ENCODE measurements around the gene GPRC5A.

The GPRC5A gene

DNA sequence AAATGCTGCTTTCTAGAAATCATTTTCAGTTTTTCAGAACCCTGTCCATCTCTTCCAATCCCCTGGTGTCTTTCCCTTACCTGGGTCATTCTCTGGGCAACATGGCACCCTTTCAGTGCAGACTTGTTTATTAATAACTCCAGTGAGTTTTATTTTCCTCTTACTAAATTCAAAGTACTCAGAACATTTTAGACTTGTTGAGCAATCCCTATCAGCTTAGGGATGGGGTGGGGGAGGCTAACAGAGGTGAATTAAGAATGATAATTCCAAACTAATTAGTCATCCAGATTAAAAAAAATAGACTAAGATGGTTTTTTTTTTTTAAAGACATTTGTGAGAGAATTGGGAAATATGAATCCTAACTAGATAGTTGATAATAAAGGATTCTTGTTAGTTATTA is 10.7 kb downstream of the GPRC5A start:
- Histone ChIP-seq H3K27ac (peak overlapping the region; percentile 85), H3K4me3 (ENCODE audit: low read depth, low read length) (no peak overlapping the region), H3K36me3 (replicated peaks) (peaks cover 42% of the 10 kb centered on the region), H3K27me3 (replicated peaks) (no peaks in the 10 kb centered on the region)
- peak; percentile 56 for DNase-seq
- in situ Hi-C loops (cut with HindIII; ENCODE audit: low pct_ligation_motif_present, low sequenced_read_pairs): no loop called here
- TF ChIP-seq, protein P1, sequence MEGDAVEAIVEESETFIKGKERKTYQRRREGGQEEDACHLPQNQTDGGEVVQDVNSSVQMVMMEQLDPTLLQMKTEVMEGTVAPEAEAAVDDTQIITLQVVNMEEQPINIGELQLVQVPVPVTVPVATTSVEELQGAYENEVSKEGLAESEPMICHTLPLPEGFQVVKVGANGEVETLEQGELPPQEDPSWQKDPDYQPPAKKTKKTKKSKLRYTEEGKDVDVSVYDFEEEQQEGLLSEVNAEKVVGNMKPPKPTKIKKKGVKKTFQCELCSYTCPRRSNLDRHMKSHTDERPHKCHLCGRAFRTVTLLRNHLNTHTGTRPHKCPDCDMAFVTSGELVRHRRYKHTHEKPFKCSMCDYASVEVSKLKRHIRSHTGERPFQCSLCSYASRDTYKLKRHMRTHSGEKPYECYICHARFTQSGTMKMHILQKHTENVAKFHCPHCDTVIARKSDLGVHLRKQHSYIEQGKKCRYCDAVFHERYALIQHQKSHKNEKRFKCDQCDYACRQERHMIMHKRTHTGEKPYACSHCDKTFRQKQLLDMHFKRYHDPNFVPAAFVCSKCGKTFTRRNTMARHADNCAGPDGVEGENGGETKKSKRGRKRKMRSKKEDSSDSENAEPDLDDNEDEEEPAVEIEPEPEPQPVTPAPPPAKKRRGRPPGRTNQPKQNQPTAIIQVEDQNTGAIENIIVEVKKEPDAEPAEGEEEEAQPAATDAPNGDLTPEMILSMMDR (IDR thresholded peaks at IDR 0.05; ENCODE audit: low read depth, low read length, missing control alignments): no peak

DNA sequence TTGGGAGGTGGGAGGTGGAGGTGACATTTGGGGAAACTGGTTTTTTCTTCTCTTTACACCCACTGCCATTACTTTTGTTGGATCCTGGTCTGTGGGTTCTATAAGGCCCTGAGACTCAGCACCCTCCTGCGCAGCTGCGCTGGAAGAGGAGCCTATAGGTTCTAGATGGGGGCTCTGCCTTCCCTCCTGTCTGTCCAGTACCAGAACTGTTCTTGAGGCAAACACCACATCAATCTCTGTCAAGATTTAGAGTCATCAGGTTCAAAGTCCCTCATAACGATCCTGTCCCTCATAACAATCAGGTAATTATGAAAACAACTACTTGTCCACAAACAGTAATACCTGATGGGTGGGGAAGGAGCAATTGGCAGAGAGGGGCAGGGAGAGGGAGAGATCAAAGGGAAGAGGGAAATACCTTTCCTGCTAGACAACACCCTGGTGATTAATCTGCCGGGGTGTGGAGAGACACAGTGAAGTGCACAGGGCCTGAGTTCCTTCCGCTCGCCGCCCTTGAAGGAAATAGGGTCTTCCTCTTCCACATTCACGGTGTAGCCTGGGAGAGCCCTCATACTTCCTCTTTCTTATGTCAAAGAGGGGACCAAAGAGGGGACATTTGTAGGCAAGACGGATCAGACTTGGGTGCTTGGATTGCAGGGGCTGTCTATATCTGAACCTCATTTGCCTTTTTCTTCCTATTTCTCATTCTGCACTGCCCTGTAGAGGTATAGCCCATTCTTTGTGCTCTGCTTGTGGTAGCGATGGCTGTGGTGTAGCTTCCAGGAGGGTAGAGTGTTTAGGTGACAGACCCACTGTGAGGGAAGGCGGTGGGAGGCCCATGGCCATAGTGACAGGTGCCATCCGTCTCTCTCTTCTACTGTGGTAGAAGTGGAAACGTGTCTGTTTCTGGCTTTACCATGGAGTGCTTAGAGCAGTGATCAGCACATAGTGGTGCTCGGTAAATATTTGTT is 12.6 kb downstream of the GPRC5A start:
- Histone ChIP-seq H3K4me3 (ENCODE audit: low read depth, low read length) (no peak overlapping the region), H3K27ac (no peak overlapping the region), H3K36me3 (replicated peaks) (peaks cover 53% of the 10 kb centered on the region), H3K27me3 (replicated peaks) (no peaks in the 10 kb centered on the region)
- in situ Hi-C loops (cut with HindIII; ENCODE audit: low pct_ligation_motif_present, low sequenced_read_pairs): no loop called here
- TF ChIP-seq, protein P1 (IDR thresholded peaks at IDR 0.05; ENCODE audit: low read depth, low read length, missing control alignments): no peak
- no peak for DNase-seq

DNA sequence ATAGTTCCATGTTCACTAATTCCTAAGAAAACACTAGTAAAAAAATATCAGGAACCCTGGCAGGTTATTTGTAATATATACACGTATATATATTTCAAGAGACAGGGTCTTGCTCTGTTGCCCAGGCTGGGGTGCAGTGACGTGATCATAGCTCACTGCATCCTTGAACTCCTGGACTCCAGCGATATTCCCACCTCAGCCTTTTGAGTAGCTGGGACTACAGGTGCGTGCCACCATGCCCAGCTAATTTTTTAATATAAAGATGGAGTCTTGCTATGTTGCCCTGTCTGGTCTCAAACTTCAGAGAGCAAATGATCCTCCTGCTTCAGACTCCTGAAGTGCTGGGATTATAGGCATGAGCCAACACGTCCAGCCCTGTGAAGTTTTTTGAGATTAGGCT is 16.2 kb downstream of the GPRC5A start:
- TF ChIP-seq, protein P1 (IDR thresholded peaks at IDR 0.05; ENCODE audit: low read depth, low read length, missing control alignments): no peak
- no peaks in the 10 kb centered on the region for H3K27me3 ChIP-seq (replicated peaks)
- DNase-seq: no peak
- peaks cover 76% of the 10 kb centered on the region for H3K36me3 ChIP-seq (replicated peaks)
- H3K27ac ChIP-seq: no peak overlapping the region
- in situ Hi-C loops (cut with HindIII; ENCODE audit: low pct_ligation_motif_present, low sequenced_read_pairs): no loop called here
- H3K4me3 ChIP-seq (ENCODE audit: low read depth, low read length): no peak overlapping the region

DNA sequence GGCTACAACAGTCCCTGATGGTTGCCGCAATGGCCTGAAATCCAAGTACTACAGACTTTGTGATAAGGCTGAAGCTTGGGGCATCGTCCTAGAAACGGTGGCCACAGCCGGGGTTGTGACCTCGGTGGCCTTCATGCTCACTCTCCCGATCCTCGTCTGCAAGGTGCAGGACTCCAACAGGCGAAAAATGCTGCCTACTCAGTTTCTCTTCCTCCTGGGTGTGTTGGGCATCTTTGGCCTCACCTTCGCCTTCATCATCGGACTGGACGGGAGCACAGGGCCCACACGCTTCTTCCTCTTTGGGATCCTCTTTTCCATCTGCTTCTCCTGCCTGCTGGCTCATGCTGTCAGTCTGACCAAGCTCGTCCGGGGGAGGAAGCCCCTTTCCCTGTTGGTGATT is 16.9 kb downstream of the GPRC5A start:
- in situ Hi-C loops (cut with HindIII; ENCODE audit: low pct_ligation_motif_present, low sequenced_read_pairs): no loop called here
- DNase-seq: no peak
- H3K27me3 ChIP-seq (replicated peaks): no peaks in the 10 kb centered on the region
- H3K4me3 ChIP-seq (ENCODE audit: low read depth, low read length): no peak overlapping the region
- peaks cover 81% of the 10 kb centered on the region for H3K36me3 ChIP-seq (replicated peaks)
- TF ChIP-seq, protein P1 (IDR thresholded peaks at IDR 0.05; ENCODE audit: low read depth, low read length, missing control alignments): no peak
- no peak overlapping the region for H3K27ac ChIP-seq

DNA sequence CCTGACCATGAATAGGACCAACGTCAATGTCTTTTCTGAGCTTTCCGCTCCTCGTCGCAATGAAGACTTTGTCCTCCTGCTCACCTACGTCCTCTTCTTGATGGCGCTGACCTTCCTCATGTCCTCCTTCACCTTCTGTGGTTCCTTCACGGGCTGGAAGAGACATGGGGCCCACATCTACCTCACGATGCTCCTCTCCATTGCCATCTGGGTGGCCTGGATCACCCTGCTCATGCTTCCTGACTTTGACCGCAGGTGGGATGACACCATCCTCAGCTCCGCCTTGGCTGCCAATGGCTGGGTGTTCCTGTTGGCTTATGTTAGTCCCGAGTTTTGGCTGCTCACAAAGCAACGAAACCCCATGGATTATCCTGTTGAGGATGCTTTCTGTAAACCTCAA is 17.3 kb downstream of the GPRC5A start:
- Histone ChIP-seq H3K4me3 (ENCODE audit: low read depth, low read length) (no peak overlapping the region), H3K27ac (no peak overlapping the region), H3K36me3 (replicated peaks) (peaks cover 81% of the 10 kb centered on the region), H3K27me3 (replicated peaks) (no peaks in the 10 kb centered on the region)
- DNase-seq: no peak
- in situ Hi-C loops (cut with HindIII; ENCODE audit: low pct_ligation_motif_present, low sequenced_read_pairs): no loop called here
- TF ChIP-seq, protein P1 (IDR thresholded peaks at IDR 0.05; ENCODE audit: low read depth, low read length, missing control alignments): no peak
